ENCODE results near the gene SLIT1. TPM values are rescaled to one million over a fixed set of nuclear protein-coding genes. Genes with fewer than 3 reads are reported as not detected.
A peak's percentile ranks its signal among the peaks of the same experiment; 100 is the strongest.

The SLIT1 gene
- total RNA-seq, 1 donor from 2014 or later = 25.5 TPM

- no peaks in the 10 kb centered on the region for H3K4me1 Mint-ChIP-seq (ENCODE audit: low read depth)
- TF ChIP-seq CTCF (IDR thresholded peaks at IDR 0.05; ENCODE audit: unreplicated experiment) = no peak
- no peak for DNase-seq (ENCODE audit: low spot score, unreplicated experiment)
- no peaks in the 10 kb centered on the region for H3K27me3 Mint-ChIP-seq
- no peak overlapping the region for H3K4me3 Mint-ChIP-seq (ENCODE audit: low read depth)
- H3K9me3 Mint-ChIP-seq (ENCODE audit: low read depth) = no peaks in the 10 kb centered on the region
- H3K36me3 Mint-ChIP-seq (ENCODE audit: insufficient read depth) = peaks cover 6% of the 10 kb centered on the region
- no peak overlapping the region for H3K27ac Mint-ChIP-seq
These were observed 172.2 kb downstream of the SLIT1 start for GRCh38 chr10:97013568-97013967.

GRCh38 chr10:97012470-97012869, 173.3 kb downstream of the SLIT1 start:
- Mint-ChIP-seq H3K9me3 (ENCODE audit: low read depth) (peaks cover 6% of the 10 kb centered on the region), H3K27me3 (no peaks in the 10 kb centered on the region), H3K27ac (no peak overlapping the region), H3K4me1 (ENCODE audit: low read depth) (no peaks in the 10 kb centered on the region), H3K36me3 (ENCODE audit: insufficient read depth) (peaks cover 9% of the 10 kb centered on the region), H3K4me3 (ENCODE audit: low read depth) (no peak overlapping the region)
- TF ChIP-seq CTCF (IDR thresholded peaks at IDR 0.05; ENCODE audit: unreplicated experiment) = no peak
- DNase-seq (ENCODE audit: low spot score, unreplicated experiment) = no peak

- no peak for TF ChIP-seq CTCF (IDR thresholded peaks at IDR 0.05; ENCODE audit: unreplicated experiment)
- Mint-ChIP-seq H3K27ac (no peak overlapping the region), H3K27me3 (no peaks in the 10 kb centered on the region), H3K36me3 (ENCODE audit: insufficient read depth) (peaks cover 12% of the 10 kb centered on the region), H3K4me1 (ENCODE audit: low read depth) (no peaks in the 10 kb centered on the region), H3K9me3 (ENCODE audit: low read depth) (peaks cover 13% of the 10 kb centered on the region), H3K4me3 (ENCODE audit: low read depth) (no peak overlapping the region)
- no peak for DNase-seq (ENCODE audit: low spot score, unreplicated experiment)
These were observed 174.4 kb downstream of the SLIT1 start for GRCh38 chr10:97011397-97011796.

GRCh38 chr10:97010695-97011206, 175.0 kb downstream of the SLIT1 start:
- TF ChIP-seq CTCF (IDR thresholded peaks at IDR 0.05; ENCODE audit: unreplicated experiment) = no peak
- no peak for DNase-seq (ENCODE audit: low spot score, unreplicated experiment)
- Mint-ChIP-seq H3K4me1 (ENCODE audit: low read depth) (no peaks in the 10 kb centered on the region), H3K27me3 (no peaks in the 10 kb centered on the region), H3K36me3 (ENCODE audit: insufficient read depth) (peaks cover 12% of the 10 kb centered on the region), H3K27ac (no peak overlapping the region), H3K4me3 (ENCODE audit: low read depth) (no peak overlapping the region), H3K9me3 (ENCODE audit: low read depth) (peaks cover 13% of the 10 kb centered on the region)

- peaks cover 14% of the 10 kb centered on the region for H3K36me3 Mint-ChIP-seq (ENCODE audit: insufficient read depth)
- DNase-seq (ENCODE audit: low spot score, unreplicated experiment) = no peak
- H3K9me3 Mint-ChIP-seq (ENCODE audit: low read depth) = peaks cover 13% of the 10 kb centered on the region
- H3K27me3 Mint-ChIP-seq = no peaks in the 10 kb centered on the region
- TF ChIP-seq CTCF (IDR thresholded peaks at IDR 0.05; ENCODE audit: unreplicated experiment) = no peak
- H3K4me1 Mint-ChIP-seq (ENCODE audit: low read depth) = no peaks in the 10 kb centered on the region
- H3K4me3 Mint-ChIP-seq (ENCODE audit: low read depth) = no peak overlapping the region
- peak overlapping the region; percentile 52 for H3K27ac Mint-ChIP-seq
These were observed 178.3 kb downstream of the SLIT1 start for GRCh38 chr10:97007417-97007816.
